ENCODE results near the gene ZNF384. TPM values are rescaled to one million over a fixed set of nuclear protein-coding genes. Genes with fewer than 3 reads are reported as not detected.

The ZNF384 gene
- total and polyA plus RNA-seq, 2 of the 8 experiments (the other 6 are each of a cell fraction or from before 2014, with no cell fraction given), result 59.0 to 59.6 TPM

- TF ChIP-seq CHD7 (IDR thresholded peaks at IDR 0.05; ENCODE audit: insufficient replicate concordance, low read length), result no peak
- TF ChIP-seq GABPA (IDR thresholded peaks at IDR 0.05; ENCODE audit: borderline replicate concordance, insufficient read depth, low read length), result no peak
- TF ChIP-seq BCL11A (IDR thresholded peaks at IDR 0.05; ENCODE audit: low read depth in 2 of 2, low read length in 2 of 2), result no peak
- TF ChIP-seq SUZ12 (IDR thresholded peaks at IDR 0.05; ENCODE audit: low read length), result no peak
- TF ChIP-seq SIX5 (IDR thresholded peaks at IDR 0.05; ENCODE audit: low read depth, low read length), result no peak
- no peak for TF ChIP-seq CEBPB (IDR thresholded peaks at IDR 0.05; ENCODE audit: low read depth, low read length)
- TF ChIP-seq GTF2F1 (IDR thresholded peaks at IDR 0.05; ENCODE audit: borderline replicate concordance, low read depth, low read length), result no peak
- no peak for TF ChIP-seq PHF8 (conservative IDR thresholded peaks at IDR 0.05; ENCODE audit: low read depth, low read length)
- no peak for TF ChIP-seq CBX5 (IDR thresholded peaks at IDR 0.05; ENCODE audit: low read depth, low read length)
- no peak for TF ChIP-seq MAFK (IDR thresholded peaks at IDR 0.05; ENCODE audit: low read depth, low read length)
- TF ChIP-seq MAX (IDR thresholded peaks at IDR 0.05), result no peak
- no peak for TF ChIP-seq NRF1 (IDR thresholded peaks at IDR 0.05; ENCODE audit: low read depth, low read length)
- no peak for TF ChIP-seq POLR2AphosphoS5 (IDR thresholded peaks at IDR 0.05; ENCODE audit: low read depth, low read length)
These were observed 2.3 kb upstream of the ZNF384 start (continued) for GRCh38 chr12:6691473-6691872.

Measured in H1 (cell line).